ENCODE data around the gene ROPN1L.
"Not testable (repeated sequence)": the region's sequence is repeated elsewhere in the genome, so short reads cannot be mapped to it uniquely, and the experiment has no call there.

Gene ROPN1L

GRCh38 chr5:10478436-10478835 lies 36.8 kb downstream of the ROPN1L start:
- DNase-seq (ENCODE audit: low spot score) = no peak

- no peak for DNase-seq (ENCODE audit: low spot score)
These were observed 37.6 kb downstream of the ROPN1L start for GRCh38 chr5:10479154-10479721.

GRCh38 chr5:10480237-10480985 lies 38.7 kb downstream of the ROPN1L start:
- DNase-seq (ENCODE audit: low spot score) = no peak

- no peak for DNase-seq (ENCODE audit: low spot score)
These were observed 39.7 kb downstream of the ROPN1L start for GRCh38 chr5:10481241-10481935.

- no peak for DNase-seq (ENCODE audit: low spot score)
These were observed 41.3 kb downstream of the ROPN1L start for GRCh38 chr5:10482791-10483530.

- no peak for DNase-seq (ENCODE audit: low spot score)
These were observed 43.1 kb downstream of the ROPN1L start for GRCh38 chr5:10484774-10485141.

GRCh38 chr5:10485142-10485795 lies 43.6 kb downstream of the ROPN1L start:
- no peak for DNase-seq (ENCODE audit: low spot score)

- no peak for DNase-seq (ENCODE audit: low spot score)
These were observed 44.2 kb downstream of the ROPN1L start for GRCh38 chr5:10485897-10486296.

GRCh38 chr5:10486511-10487344 lies 45.0 kb downstream of the ROPN1L start:
- no peak for DNase-seq (ENCODE audit: low spot score)

GRCh38 chr5:10488144-10488543 lies 46.5 kb downstream of the ROPN1L start:
- no peak for DNase-seq (ENCODE audit: low spot score)

- no peak for DNase-seq (ENCODE audit: low spot score)
These were observed 48.2 kb downstream of the ROPN1L start for GRCh38 chr5:10489810-10490426.

- DNase-seq (ENCODE audit: low spot score) = no peak
These were observed 49.4 kb downstream of the ROPN1L start for GRCh38 chr5:10490927-10491672.

- no peak for DNase-seq (ENCODE audit: low spot score)
These were observed 50.0 kb downstream of the ROPN1L start for GRCh38 chr5:10491673-10492026.

GRCh38 chr5:10493884-10494283 lies 52.2 kb downstream of the ROPN1L start:
- no peak for DNase-seq (ENCODE audit: low spot score)

GRCh38 chr5:10494497-10494896 lies 52.8 kb downstream of the ROPN1L start:
- not testable (repeated sequence) for DNase-seq (ENCODE audit: low spot score)

GRCh38 chr5:10497554-10497953 lies 55.9 kb downstream of the ROPN1L start:
- no peak for DNase-seq (ENCODE audit: low spot score)

- DNase-seq (ENCODE audit: low spot score) = no peak
These were observed 56.7 kb downstream of the ROPN1L start for GRCh38 chr5:10498350-10498749.

GRCh38 chr5:10499066-10499465 lies 57.4 kb downstream of the ROPN1L start:
- no peak for DNase-seq (ENCODE audit: low spot score)

- no peak for DNase-seq (ENCODE audit: low spot score)
These were observed 58.1 kb downstream of the ROPN1L start for GRCh38 chr5:10499776-10500175.

GRCh38 chr5:10500669-10501068 lies 59.0 kb downstream of the ROPN1L start:
- DNase-seq (ENCODE audit: low spot score) = no peak

Data from left forelimb (tissue), 1 donor.